GM19455 (cell line): Measurements from ENCODE around the gene MPZL3.
"Not testable (repeated sequence)": the region's sequence is repeated elsewhere in the genome, so short reads cannot be mapped to it uniquely, and the experiment has no call there.

Experiments
- ATAC-seq: cut with Tn5 transposase; IDR thresholded peaks from one replicate; pipeline ENCODE4 v1.9.1; 2021; ENCODE audit not compliant: unreplicated experiment

MPZL3 gene

GRCh38 chr11:118213201-118213600 is 39.0 kb downstream of the MPZL3 start:
- ATAC-seq, result no peak

- no peak for ATAC-seq
These were observed 39.4 kb downstream of the MPZL3 start for GRCh38 chr11:118212781-118213191.

- no peak for ATAC-seq
These were observed 39.9 kb downstream of the MPZL3 start for GRCh38 chr11:118212131-118212725.

GRCh38 chr11:118211006-118211405 is 41.2 kb downstream of the MPZL3 start:
- no peak for ATAC-seq

- ATAC-seq, result no peak
These were observed 41.8 kb downstream of the MPZL3 start for GRCh38 chr11:118210323-118210722.

- ATAC-seq, result no peak
These were observed 43.1 kb downstream of the MPZL3 start for GRCh38 chr11:118209033-118209432.

GRCh38 chr11:118207079-118207478 is 45.1 kb downstream of the MPZL3 start:
- ATAC-seq, result no peak

GRCh38 chr11:118206391-118207031 is 45.7 kb downstream of the MPZL3 start:
- ATAC-seq, result no peak

- ATAC-seq, result no peak
These were observed 46.4 kb downstream of the MPZL3 start for GRCh38 chr11:118205606-118206378.

GRCh38 chr11:118202599-118203422 is 49.4 kb downstream of the MPZL3 start:
- ATAC-seq, result no peak

- no peak for ATAC-seq
These were observed 50.2 kb downstream of the MPZL3 start for GRCh38 chr11:118201966-118202365.

GRCh38 chr11:118200901-118201680 is 51.1 kb downstream of the MPZL3 start:
- no peak for ATAC-seq

- no peak for ATAC-seq
These were observed 51.7 kb downstream of the MPZL3 start for GRCh38 chr11:118200497-118200896.

GRCh38 chr11:118199135-118199534 is 53.0 kb downstream of the MPZL3 start:
- no peak for ATAC-seq

GRCh38 chr11:118198370-118198769 is 53.8 kb downstream of the MPZL3 start:
- no peak for ATAC-seq

GRCh38 chr11:118194835-118195627 is 57.1 kb downstream of the MPZL3 start:
- ATAC-seq, result no peak

GRCh38 chr11:118193910-118194566 is 58.1 kb downstream of the MPZL3 start:
- ATAC-seq, result no peak

- ATAC-seq, result not testable (repeated sequence)
These were observed 59.3 kb downstream of the MPZL3 start for GRCh38 chr11:118192817-118193216.

GRCh38 chr11:118190942-118191506 is 61.1 kb downstream of the MPZL3 start:
- not testable (repeated sequence) for ATAC-seq
